Measurements from ENCODE around the gene FAM53B.

FAM53B gene

GRCh38 chr10:124717041-124717757, 27.0 kb downstream of the FAM53B start:
- WGBS (ENCODE audit: insufficient coverage, insufficient read length): no CpG with 5 or more reads among the region's 9 CpGs

GRCh38 chr10:124716369-124716768, 27.8 kb downstream of the FAM53B start:
- no CpG with 5 or more reads among the region's 4 CpGs for WGBS (ENCODE audit: insufficient coverage, insufficient read length)
- no peaks in the 10 kb centered on the region for H3K9me3 ChIP-seq (ENCODE audit: control insufficient read depth, insufficient read depth, low read length)
- H3K4me3 ChIP-seq (ENCODE audit: low read length): no peak overlapping the region
- H3K27me3 ChIP-seq (ENCODE audit: control insufficient read depth, insufficient read depth, low read length): no peaks in the 10 kb centered on the region
- no peaks in the 10 kb centered on the region for H3K4me1 ChIP-seq (ENCODE audit: control insufficient read depth, insufficient read depth, low read length)
- H3K36me3 ChIP-seq (ENCODE audit: control insufficient read depth, insufficient read depth, low read length): no peaks in the 10 kb centered on the region
- no peak overlapping the region for H3K27ac ChIP-seq (ENCODE audit: low read length)
- DNase-seq (ENCODE audit: low read depth, low spot score): no peak

More at GRCh38 chr10:124717041-124717757, 27.0 kb downstream of the FAM53B start:
- H3K27ac ChIP-seq (ENCODE audit: low read length): no peak overlapping the region
- H3K9me3 ChIP-seq (ENCODE audit: control insufficient read depth, insufficient read depth, low read length): no peaks in the 10 kb centered on the region
- no peak for DNase-seq (ENCODE audit: low read depth, low spot score)
- no peak overlapping the region for H3K4me3 ChIP-seq (ENCODE audit: low read length)
- H3K36me3 ChIP-seq (ENCODE audit: control insufficient read depth, insufficient read depth, low read length): no peaks in the 10 kb centered on the region
- no peaks in the 10 kb centered on the region for H3K27me3 ChIP-seq (ENCODE audit: control insufficient read depth, insufficient read depth, low read length)
- no peaks in the 10 kb centered on the region for H3K4me1 ChIP-seq (ENCODE audit: control insufficient read depth, insufficient read depth, low read length)

- DNase-seq (ENCODE audit: low read depth, low spot score): no peak
- Histone ChIP-seq H3K36me3 (ENCODE audit: control insufficient read depth, insufficient read depth, low read length) (no peaks in the 10 kb centered on the region), H3K9me3 (ENCODE audit: control insufficient read depth, insufficient read depth, low read length) (no peaks in the 10 kb centered on the region), H3K27ac (ENCODE audit: low read length) (no peak overlapping the region), H3K27me3 (ENCODE audit: control insufficient read depth, insufficient read depth, low read length) (no peaks in the 10 kb centered on the region), H3K4me1 (ENCODE audit: control insufficient read depth, insufficient read depth, low read length) (no peaks in the 10 kb centered on the region), H3K4me3 (ENCODE audit: low read length) (no peak overlapping the region)
- no CpG with 5 or more reads among the region's 6 CpGs for WGBS (ENCODE audit: insufficient coverage, insufficient read length)
Measured at GRCh38 chr10:124715439-124715838, 28.7 kb downstream of the FAM53B start.

- DNase-seq (ENCODE audit: low read depth, low spot score): no peak
- no CpG with 5 or more reads among the region's 10 CpGs for WGBS (ENCODE audit: insufficient coverage, insufficient read length)
- H3K4me3 ChIP-seq (ENCODE audit: low read length): no peak overlapping the region
- no peaks in the 10 kb centered on the region for H3K9me3 ChIP-seq (ENCODE audit: control insufficient read depth, insufficient read depth, low read length)
- no peaks in the 10 kb centered on the region for H3K36me3 ChIP-seq (ENCODE audit: control insufficient read depth, insufficient read depth, low read length)
- H3K4me1 ChIP-seq (ENCODE audit: control insufficient read depth, insufficient read depth, low read length): 0 out of 2 replicates have a peak, but pooled peaks cover 1% of the 10 kb centered on the region
- H3K27me3 ChIP-seq (ENCODE audit: control insufficient read depth, insufficient read depth, low read length): no peaks in the 10 kb centered on the region
- no peak overlapping the region for H3K27ac ChIP-seq (ENCODE audit: low read length)
Measured at GRCh38 chr10:124713679-124714255, 30.4 kb downstream of the FAM53B start.

- DNase-seq (ENCODE audit: low read depth, low spot score): no peak
- peaks cover 1% of the 10 kb centered on the region; the same call in 1 of the 2 replicates for H3K4me1 ChIP-seq (ENCODE audit: control insufficient read depth, insufficient read depth, low read length)
- no peaks in the 10 kb centered on the region for H3K36me3 ChIP-seq (ENCODE audit: control insufficient read depth, insufficient read depth, low read length)
- no peak overlapping the region for H3K4me3 ChIP-seq (ENCODE audit: low read length)
- no peak overlapping the region for H3K27ac ChIP-seq (ENCODE audit: low read length)
- H3K9me3 ChIP-seq (ENCODE audit: control insufficient read depth, insufficient read depth, low read length): no peaks in the 10 kb centered on the region
- WGBS (ENCODE audit: insufficient coverage, insufficient read length): no CpG with 5 or more reads among the region's 5 CpGs
- no peaks in the 10 kb centered on the region for H3K27me3 ChIP-seq (ENCODE audit: control insufficient read depth, insufficient read depth, low read length)
Measured at GRCh38 chr10:124712704-124713407, 31.3 kb downstream of the FAM53B start.

- DNase-seq (ENCODE audit: low read depth, low spot score): no peak
- Histone ChIP-seq H3K27me3 (ENCODE audit: control insufficient read depth, insufficient read depth, low read length) (no peaks in the 10 kb centered on the region), H3K9me3 (ENCODE audit: control insufficient read depth, insufficient read depth, low read length) (no peaks in the 10 kb centered on the region), H3K4me3 (ENCODE audit: low read length) (no peak overlapping the region), H3K36me3 (ENCODE audit: control insufficient read depth, insufficient read depth, low read length) (no peaks in the 10 kb centered on the region), H3K4me1 (ENCODE audit: control insufficient read depth, insufficient read depth, low read length) (peaks cover 1% of the 10 kb centered on the region; the same call in 1 of the 2 replicates), H3K27ac (ENCODE audit: low read length) (no peak overlapping the region)
- WGBS (ENCODE audit: insufficient coverage, insufficient read length): no CpG with 5 or more reads among the region's 7 CpGs
Measured at GRCh38 chr10:124711145-124711544, 33.0 kb downstream of the FAM53B start.

- Histone ChIP-seq H3K4me3 (ENCODE audit: low read length) (no peak overlapping the region), H3K36me3 (ENCODE audit: control insufficient read depth, insufficient read depth, low read length) (no peaks in the 10 kb centered on the region), H3K27me3 (ENCODE audit: control insufficient read depth, insufficient read depth, low read length) (no peaks in the 10 kb centered on the region), H3K4me1 (ENCODE audit: control insufficient read depth, insufficient read depth, low read length) (peaks cover 7% of the 10 kb centered on the region), H3K9me3 (ENCODE audit: control insufficient read depth, insufficient read depth, low read length) (no peaks in the 10 kb centered on the region), H3K27ac (ENCODE audit: low read length) (no peak overlapping the region)
- WGBS (ENCODE audit: insufficient coverage, insufficient read length): no CpG with 5 or more reads among the region's 14 CpGs
- no peak for DNase-seq (ENCODE audit: low read depth, low spot score)
Measured at GRCh38 chr10:124710266-124710881, 33.8 kb downstream of the FAM53B start.

GRCh38 chr10:124709861-124710260, 34.3 kb downstream of the FAM53B start:
- no peaks in the 10 kb centered on the region for H3K36me3 ChIP-seq (ENCODE audit: control insufficient read depth, insufficient read depth, low read length)
- no peaks in the 10 kb centered on the region for H3K9me3 ChIP-seq (ENCODE audit: control insufficient read depth, insufficient read depth, low read length)
- no peaks in the 10 kb centered on the region for H3K27me3 ChIP-seq (ENCODE audit: control insufficient read depth, insufficient read depth, low read length)
- H3K27ac ChIP-seq (ENCODE audit: low read length): no peak overlapping the region
- peaks cover 10% of the 10 kb centered on the region for H3K4me1 ChIP-seq (ENCODE audit: control insufficient read depth, insufficient read depth, low read length)
- H3K4me3 ChIP-seq (ENCODE audit: low read length): no peak overlapping the region
- DNase-seq (ENCODE audit: low read depth, low spot score): no peak
- no CpG with 5 or more reads among the region's 10 CpGs for WGBS (ENCODE audit: insufficient coverage, insufficient read length)

GRCh38 chr10:124708922-124709520, 35.2 kb downstream of the FAM53B start:
- Histone ChIP-seq H3K36me3 (ENCODE audit: control insufficient read depth, insufficient read depth, low read length) (no peaks in the 10 kb centered on the region; the same call in 1 of the 2 replicates), H3K4me3 (ENCODE audit: low read length) (no peak overlapping the region), H3K27ac (ENCODE audit: low read length) (no peak overlapping the region), H3K4me1 (ENCODE audit: control insufficient read depth, insufficient read depth, low read length) (peaks cover 10% of the 10 kb centered on the region), H3K27me3 (ENCODE audit: control insufficient read depth, insufficient read depth, low read length) (no peaks in the 10 kb centered on the region), H3K9me3 (ENCODE audit: control insufficient read depth, insufficient read depth, low read length) (no peaks in the 10 kb centered on the region)
- DNase-seq (ENCODE audit: low read depth, low spot score): no peak
- no CpG with 5 or more reads among the region's 11 CpGs for WGBS (ENCODE audit: insufficient coverage, insufficient read length)

- Histone ChIP-seq H3K4me3 (ENCODE audit: low read length) (no peak overlapping the region), H3K36me3 (ENCODE audit: control insufficient read depth, insufficient read depth, low read length) (no peaks in the 10 kb centered on the region; the same call in 1 of the 2 replicates), H3K27me3 (ENCODE audit: control insufficient read depth, insufficient read depth, low read length) (no peaks in the 10 kb centered on the region), H3K9me3 (ENCODE audit: control insufficient read depth, insufficient read depth, low read length) (no peaks in the 10 kb centered on the region), H3K4me1 (ENCODE audit: control insufficient read depth, insufficient read depth, low read length) (peaks cover 10% of the 10 kb centered on the region), H3K27ac (ENCODE audit: low read length) (no peak overlapping the region)
- WGBS (ENCODE audit: insufficient coverage, insufficient read length): no CpG with 5 or more reads among the region's 9 CpGs
- DNase-seq (ENCODE audit: low read depth, low spot score): no peak
Measured at GRCh38 chr10:124708246-124708779, 35.9 kb downstream of the FAM53B start.
